ENCODE measurements around the gene CAPG. TPM values are rescaled to one million over a fixed set of nuclear protein-coding genes. Genes with fewer than 3 reads are reported as not detected.

Gene CAPG
- polyA plus RNA-seq, 1 donor (not counting 4 experiments of a cell fraction or from before 2014, with no cell fraction given), result 466 TPM

DNA sequence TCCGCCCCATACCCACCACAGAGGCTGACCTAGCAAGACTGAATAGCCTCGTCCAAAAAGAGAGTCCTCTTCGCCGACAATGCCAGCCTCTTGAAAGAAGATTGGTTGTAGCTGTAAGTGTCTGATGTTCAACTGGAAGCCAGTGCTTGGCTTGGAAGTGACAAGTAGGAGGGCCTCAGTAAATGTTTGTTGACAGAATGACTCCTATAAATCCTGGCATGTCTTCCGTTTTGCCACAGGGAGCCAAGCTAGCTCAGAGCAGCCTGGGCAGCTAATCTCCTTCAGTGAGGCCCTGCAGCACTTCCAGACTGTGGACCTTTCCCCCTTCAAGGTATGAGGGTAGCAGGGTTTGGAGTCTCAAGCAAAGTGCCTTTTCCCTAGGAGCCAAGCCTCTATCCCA is 40.7 kb downstream of the CAPG start:
- no peaks in the 10 kb centered on the region for H3K4me1 ChIP-seq (ENCODE audit: control insufficient read depth, extremely low read depth, insufficient read depth, low read length)
- no peak for TF ChIP-seq EZH2 (IDR thresholded peaks at IDR 0.05; ENCODE audit: low read length)
- TF ChIP-seq, protein P1, sequence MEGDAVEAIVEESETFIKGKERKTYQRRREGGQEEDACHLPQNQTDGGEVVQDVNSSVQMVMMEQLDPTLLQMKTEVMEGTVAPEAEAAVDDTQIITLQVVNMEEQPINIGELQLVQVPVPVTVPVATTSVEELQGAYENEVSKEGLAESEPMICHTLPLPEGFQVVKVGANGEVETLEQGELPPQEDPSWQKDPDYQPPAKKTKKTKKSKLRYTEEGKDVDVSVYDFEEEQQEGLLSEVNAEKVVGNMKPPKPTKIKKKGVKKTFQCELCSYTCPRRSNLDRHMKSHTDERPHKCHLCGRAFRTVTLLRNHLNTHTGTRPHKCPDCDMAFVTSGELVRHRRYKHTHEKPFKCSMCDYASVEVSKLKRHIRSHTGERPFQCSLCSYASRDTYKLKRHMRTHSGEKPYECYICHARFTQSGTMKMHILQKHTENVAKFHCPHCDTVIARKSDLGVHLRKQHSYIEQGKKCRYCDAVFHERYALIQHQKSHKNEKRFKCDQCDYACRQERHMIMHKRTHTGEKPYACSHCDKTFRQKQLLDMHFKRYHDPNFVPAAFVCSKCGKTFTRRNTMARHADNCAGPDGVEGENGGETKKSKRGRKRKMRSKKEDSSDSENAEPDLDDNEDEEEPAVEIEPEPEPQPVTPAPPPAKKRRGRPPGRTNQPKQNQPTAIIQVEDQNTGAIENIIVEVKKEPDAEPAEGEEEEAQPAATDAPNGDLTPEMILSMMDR (optimal IDR thresholded peaks at IDR 0.05 in 1 of 3, IDR thresholded peaks at IDR 0.05 in 1 of 3, conservative IDR thresholded peaks at IDR 0.05 in 1 of 3; ENCODE audit: extremely low read depth in 1 of 3, insufficient read depth in 2 of 3, low read length in 3 of 3), result no peak
- DNase-seq (ENCODE audit: low read depth, low spot score) (no peak), FAIRE-seq (no peak)
- no peaks in the 10 kb centered on the region for H4K20me1 ChIP-seq (ENCODE audit: control insufficient read depth, extremely low read depth, insufficient read depth, low read length)
- no peak overlapping the region for H2AFZ ChIP-seq (ENCODE audit: control insufficient read depth, low read length)
- no peaks in the 10 kb centered on the region for H3K9me3 ChIP-seq (ENCODE audit: control insufficient read depth, low read depth, low read length)
- no peak overlapping the region for H3K4me2 ChIP-seq (ENCODE audit: control insufficient read depth, extremely low read depth, insufficient read depth, low read depth, low read length)
- peaks cover 6 to 11% of the 10 kb centered on the region in 2 experiments for H3K36me3 ChIP-seq (ENCODE audit: control insufficient read depth in 2 of 2, extremely low read depth in 1 of 2, insufficient read depth in 2 of 2, low read length in 2 of 2)
- H3K4me3 ChIP-seq (ENCODE audit: control insufficient read depth in 2 of 3, extremely low read depth in 1 of 3, insufficient read depth in 2 of 3, low read depth in 1 of 3, low read length in 3 of 3), result no peak overlapping the region
- H3K9ac ChIP-seq (ENCODE audit: control insufficient read depth, extremely low read depth, insufficient read depth, low read length), result no peak overlapping the region
- H3K9me1 ChIP-seq (ENCODE audit: control insufficient read depth, extremely low read depth, insufficient read depth, low read length), result no peaks in the 10 kb centered on the region
- dilution Hi-C loops (cut with MboI; ENCODE audit: extremely low pct_ligation_motif_present, low sequenced_read_pairs), result loop anchor here (10.0 kb wide), 1 partner anchor 55 kb away; no protein-coding TSS in a partner anchor
- no peaks in the 10 kb centered on the region for H3K27me3 ChIP-seq (ENCODE audit: control insufficient read depth, extremely low read depth, insufficient read depth, low read length)
- H3K27ac ChIP-seq (ENCODE audit: control insufficient read depth, insufficient read depth, low read length), result no peak overlapping the region
- H3K79me2 ChIP-seq (ENCODE audit: control insufficient read depth, insufficient read depth, low read length), result no peaks in the 10 kb centered on the region

DNA sequence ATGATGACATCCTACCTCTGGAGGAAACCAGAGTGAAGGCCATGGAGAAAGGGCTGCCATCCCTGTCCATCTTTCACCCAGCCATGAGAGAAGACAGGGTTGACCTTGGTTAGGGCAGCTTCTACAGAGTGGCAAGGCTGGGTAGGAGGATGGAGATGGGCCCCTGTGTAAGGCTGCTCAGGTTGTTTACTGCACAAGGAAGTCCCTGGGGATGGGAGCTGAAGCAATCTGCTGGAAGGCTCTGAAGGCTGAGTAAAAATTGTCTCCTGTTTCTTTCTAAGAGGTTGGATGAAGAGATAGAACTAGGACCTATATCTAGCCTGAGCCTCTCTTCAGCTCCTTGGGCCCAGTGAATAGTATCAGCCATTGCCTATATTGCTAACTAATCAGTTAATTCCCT is 41.2 kb downstream of the CAPG start:
- Histone ChIP-seq H3K9ac (ENCODE audit: control insufficient read depth, extremely low read depth, insufficient read depth, low read length) (no peak overlapping the region), H3K9me1 (ENCODE audit: control insufficient read depth, extremely low read depth, insufficient read depth, low read length) (no peaks in the 10 kb centered on the region), H3K36me3 (ENCODE audit: control insufficient read depth in 2 of 2, extremely low read depth in 1 of 2, insufficient read depth in 2 of 2, low read length in 2 of 2) (peaks cover 6 to 11% of the 10 kb centered on the region in 2 experiments), H3K79me2 (ENCODE audit: control insufficient read depth, insufficient read depth, low read length) (no peaks in the 10 kb centered on the region), H3K9me3 (ENCODE audit: control insufficient read depth, low read depth, low read length) (no peaks in the 10 kb centered on the region), H3K27me3 (ENCODE audit: control insufficient read depth, extremely low read depth, insufficient read depth, low read length) (no peaks in the 10 kb centered on the region), H3K27ac (ENCODE audit: control insufficient read depth, insufficient read depth, low read length) (no peak overlapping the region), H4K20me1 (ENCODE audit: control insufficient read depth, extremely low read depth, insufficient read depth, low read length) (no peaks in the 10 kb centered on the region), H3K4me3 (ENCODE audit: control insufficient read depth in 2 of 3, extremely low read depth in 1 of 3, insufficient read depth in 2 of 3, low read depth in 1 of 3, low read length in 3 of 3) (no peak overlapping the region), H3K4me2 (ENCODE audit: control insufficient read depth, extremely low read depth, insufficient read depth, low read depth, low read length) (no peak overlapping the region), H3K4me1 (ENCODE audit: control insufficient read depth, extremely low read depth, insufficient read depth, low read length) (no peaks in the 10 kb centered on the region), H2AFZ (ENCODE audit: control insufficient read depth, low read length) (no peak overlapping the region)
- dilution Hi-C loops (cut with MboI; ENCODE audit: extremely low pct_ligation_motif_present, low sequenced_read_pairs), result loop anchor here (10.0 kb wide), 1 partner anchor 54 kb away; no protein-coding TSS in a partner anchor
- DNase-seq (ENCODE audit: low read depth, low spot score), result no peak
- no peak for TF ChIP-seq EZH2 (IDR thresholded peaks at IDR 0.05; ENCODE audit: low read length)
- TF ChIP-seq, protein P1 (optimal IDR thresholded peaks at IDR 0.05 in 1 of 3, IDR thresholded peaks at IDR 0.05 in 1 of 3, conservative IDR thresholded peaks at IDR 0.05 in 1 of 3; ENCODE audit: extremely low read depth in 1 of 3, insufficient read depth in 2 of 3, low read length in 3 of 3), result no peak
- FAIRE-seq, result no peak

Data from keratinocyte (primary cell).